GM19238 (cell line): ENCODE data around the gene ARL15.

Experiments used
- DNase-seq: peaks from one replicate; pipeline ENCODE4 v3.0.0; 2011; ENCODE audit warnings: low spot score; ENCODE audit not compliant: insufficient read length

The ARL15 gene

GRCh38 chr5:53943938-53944337, 366.4 kb downstream of the ARL15 start:
- DNase-seq = no peak

- no peak for DNase-seq
These were observed 367.6 kb downstream of the ARL15 start for GRCh38 chr5:53942724-53943123.

- DNase-seq = no peak
These were observed 369.5 kb downstream of the ARL15 start for GRCh38 chr5:53940921-53941320.

- DNase-seq = no peak
These were observed 372.9 kb downstream of the ARL15 start for GRCh38 chr5:53937467-53937866.

GRCh38 chr5:53936481-53937352, 373.7 kb downstream of the ARL15 start:
- no peak for DNase-seq

- DNase-seq = no peak
These were observed 376.1 kb downstream of the ARL15 start for GRCh38 chr5:53934151-53934820.

- no peak for DNase-seq
These were observed 378.0 kb downstream of the ARL15 start for GRCh38 chr5:53932351-53932750.

GRCh38 chr5:53930457-53930856, 379.9 kb downstream of the ARL15 start:
- no peak for DNase-seq

- DNase-seq = no peak
These were observed 380.8 kb downstream of the ARL15 start for GRCh38 chr5:53929570-53929969.

GRCh38 chr5:53929152-53929551, 381.2 kb downstream of the ARL15 start:
- DNase-seq = no peak

GRCh38 chr5:53928641-53929040, 381.7 kb downstream of the ARL15 start:
- DNase-seq = no peak

GRCh38 chr5:53927668-53928247, 382.6 kb downstream of the ARL15 start:
- no peak for DNase-seq

GRCh38 chr5:53926026-53926425, 384.3 kb downstream of the ARL15 start:
- no peak for DNase-seq

- DNase-seq = no peak
These were observed 386.0 kb downstream of the ARL15 start for GRCh38 chr5:53924392-53924791.

GRCh38 chr5:53923961-53924360, 386.4 kb downstream of the ARL15 start:
- DNase-seq = no peak

- no peak for DNase-seq
These were observed 387.6 kb downstream of the ARL15 start for GRCh38 chr5:53922508-53923498.

GRCh38 chr5:53917826-53918225, 392.5 kb downstream of the ARL15 start:
- DNase-seq = no peak

GRCh38 chr5:53917095-53917494, 393.3 kb downstream of the ARL15 start:
- no peak for DNase-seq

- DNase-seq = no peak
These were observed 395.3 kb downstream of the ARL15 start for GRCh38 chr5:53915120-53915519.

GRCh38 chr5:53913941-53914340, 396.4 kb downstream of the ARL15 start:
- no peak for DNase-seq

- no peak for DNase-seq
These were observed 401.6 kb downstream of the ARL15 start for GRCh38 chr5:53908757-53909156.
